H1 (cell line): Measurements from ENCODE around the gene XYLB. TPM values are rescaled to one million over a fixed set of nuclear protein-coding genes. Genes with fewer than 3 reads are reported as not detected.

Experiments used
- polyA plus RNA-seq, 7 experiments: library from polyadenylated mRNA; depleted of rRNA in 3 of 7; stranded (reverse) in 5 of 7; unstranded in 2 of 7; fragments of >200 nt in 5 of 7; fragments of 200-250 nt in 2 of 7; gene quantifications; 1 replicate in 5 of 7; 2 replicates in 1 of 7; 4 replicates in 1 of 7; pipeline versions ENCODE4 v1.2.1 to v1.2.3, GENCODE V29; 2011 to 2013; ENCODE audit warnings: missing spikeins in 2 of 7, mixed read lengths in 2 of 7
- total RNA-seq: library from RNA; stranded (reverse); fragmentation: NEBNext Ultra II Directional; extraction: Animal tissue kit (Norgen Biotek cat#: 25700); gene quantifications from 2 replicates; pipeline ENCODE4 v1.2.1, GENCODE V29; 2021
- TF ChIP-seq, protein P1 (sequence below): fragments of 300-600 bp; sonication (generic); IDR thresholded peaks from 2 replicates; pipeline ENCODE4 v1.7.1; 2012; ENCODE audit warnings: low read length, moderate library complexity, mild to moderate bottlenecking, inconsistent platforms; ENCODE audit not compliant: insufficient replicate concordance

Gene XYLB
- total and polyA plus RNA-seq, 2 of the 8 experiments (the other 6 are each of a cell fraction or from before 2014, with no cell fraction given) = 1.7 to 5.5 TPM

GRCh38 chr3:38307599-38307998 is 39.0 kb upstream of the XYLB start (continued):
- TF ChIP-seq, protein P1, sequence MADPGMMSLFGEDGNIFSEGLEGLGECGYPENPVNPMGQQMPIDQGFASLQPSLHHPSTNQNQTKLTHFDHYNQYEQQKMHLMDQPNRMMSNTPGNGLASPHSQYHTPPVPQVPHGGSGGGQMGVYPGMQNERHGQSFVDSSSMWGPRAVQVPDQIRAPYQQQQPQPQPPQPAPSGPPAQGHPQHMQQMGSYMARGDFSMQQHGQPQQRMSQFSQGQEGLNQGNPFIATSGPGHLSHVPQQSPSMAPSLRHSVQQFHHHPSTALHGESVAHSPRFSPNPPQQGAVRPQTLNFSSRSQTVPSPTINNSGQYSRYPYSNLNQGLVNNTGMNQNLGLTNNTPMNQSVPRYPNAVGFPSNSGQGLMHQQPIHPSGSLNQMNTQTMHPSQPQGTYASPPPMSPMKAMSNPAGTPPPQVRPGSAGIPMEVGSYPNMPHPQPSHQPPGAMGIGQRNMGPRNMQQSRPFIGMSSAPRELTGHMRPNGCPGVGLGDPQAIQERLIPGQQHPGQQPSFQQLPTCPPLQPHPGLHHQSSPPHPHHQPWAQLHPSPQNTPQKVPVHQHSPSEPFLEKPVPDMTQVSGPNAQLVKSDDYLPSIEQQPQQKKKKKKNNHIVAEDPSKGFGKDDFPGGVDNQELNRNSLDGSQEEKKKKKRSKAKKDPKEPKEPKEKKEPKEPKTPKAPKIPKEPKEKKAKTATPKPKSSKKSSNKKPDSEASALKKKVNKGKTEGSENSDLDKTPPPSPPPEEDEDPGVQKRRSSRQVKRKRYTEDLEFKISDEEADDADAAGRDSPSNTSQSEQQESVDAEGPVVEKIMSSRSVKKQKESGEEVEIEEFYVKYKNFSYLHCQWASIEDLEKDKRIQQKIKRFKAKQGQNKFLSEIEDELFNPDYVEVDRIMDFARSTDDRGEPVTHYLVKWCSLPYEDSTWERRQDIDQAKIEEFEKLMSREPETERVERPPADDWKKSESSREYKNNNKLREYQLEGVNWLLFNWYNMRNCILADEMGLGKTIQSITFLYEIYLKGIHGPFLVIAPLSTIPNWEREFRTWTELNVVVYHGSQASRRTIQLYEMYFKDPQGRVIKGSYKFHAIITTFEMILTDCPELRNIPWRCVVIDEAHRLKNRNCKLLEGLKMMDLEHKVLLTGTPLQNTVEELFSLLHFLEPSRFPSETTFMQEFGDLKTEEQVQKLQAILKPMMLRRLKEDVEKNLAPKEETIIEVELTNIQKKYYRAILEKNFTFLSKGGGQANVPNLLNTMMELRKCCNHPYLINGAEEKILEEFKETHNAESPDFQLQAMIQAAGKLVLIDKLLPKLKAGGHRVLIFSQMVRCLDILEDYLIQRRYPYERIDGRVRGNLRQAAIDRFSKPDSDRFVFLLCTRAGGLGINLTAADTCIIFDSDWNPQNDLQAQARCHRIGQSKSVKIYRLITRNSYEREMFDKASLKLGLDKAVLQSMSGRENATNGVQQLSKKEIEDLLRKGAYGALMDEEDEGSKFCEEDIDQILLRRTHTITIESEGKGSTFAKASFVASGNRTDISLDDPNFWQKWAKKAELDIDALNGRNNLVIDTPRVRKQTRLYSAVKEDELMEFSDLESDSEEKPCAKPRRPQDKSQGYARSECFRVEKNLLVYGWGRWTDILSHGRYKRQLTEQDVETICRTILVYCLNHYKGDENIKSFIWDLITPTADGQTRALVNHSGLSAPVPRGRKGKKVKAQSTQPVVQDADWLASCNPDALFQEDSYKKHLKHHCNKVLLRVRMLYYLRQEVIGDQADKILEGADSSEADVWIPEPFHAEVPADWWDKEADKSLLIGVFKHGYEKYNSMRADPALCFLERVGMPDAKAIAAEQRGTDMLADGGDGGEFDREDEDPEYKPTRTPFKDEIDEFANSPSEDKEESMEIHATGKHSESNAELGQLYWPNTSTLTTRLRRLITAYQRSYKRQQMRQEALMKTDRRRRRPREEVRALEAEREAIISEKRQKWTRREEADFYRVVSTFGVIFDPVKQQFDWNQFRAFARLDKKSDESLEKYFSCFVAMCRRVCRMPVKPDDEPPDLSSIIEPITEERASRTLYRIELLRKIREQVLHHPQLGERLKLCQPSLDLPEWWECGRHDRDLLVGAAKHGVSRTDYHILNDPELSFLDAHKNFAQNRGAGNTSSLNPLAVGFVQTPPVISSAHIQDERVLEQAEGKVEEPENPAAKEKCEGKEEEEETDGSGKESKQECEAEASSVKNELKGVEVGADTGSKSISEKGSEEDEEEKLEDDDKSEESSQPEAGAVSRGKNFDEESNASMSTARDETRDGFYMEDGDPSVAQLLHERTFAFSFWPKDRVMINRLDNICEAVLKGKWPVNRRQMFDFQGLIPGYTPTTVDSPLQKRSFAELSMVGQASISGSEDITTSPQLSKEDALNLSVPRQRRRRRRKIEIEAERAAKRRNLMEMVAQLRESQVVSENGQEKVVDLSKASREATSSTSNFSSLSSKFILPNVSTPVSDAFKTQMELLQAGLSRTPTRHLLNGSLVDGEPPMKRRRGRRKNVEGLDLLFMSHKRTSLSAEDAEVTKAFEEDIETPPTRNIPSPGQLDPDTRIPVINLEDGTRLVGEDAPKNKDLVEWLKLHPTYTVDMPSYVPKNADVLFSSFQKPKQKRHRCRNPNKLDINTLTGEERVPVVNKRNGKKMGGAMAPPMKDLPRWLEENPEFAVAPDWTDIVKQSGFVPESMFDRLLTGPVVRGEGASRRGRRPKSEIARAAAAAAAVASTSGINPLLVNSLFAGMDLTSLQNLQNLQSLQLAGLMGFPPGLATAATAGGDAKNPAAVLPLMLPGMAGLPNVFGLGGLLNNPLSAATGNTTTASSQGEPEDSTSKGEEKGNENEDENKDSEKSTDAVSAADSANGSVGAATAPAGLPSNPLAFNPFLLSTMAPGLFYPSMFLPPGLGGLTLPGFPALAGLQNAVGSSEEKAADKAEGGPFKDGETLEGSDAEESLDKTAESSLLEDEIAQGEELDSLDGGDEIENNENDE = no peak
